Measurements from ENCODE around the gene GPHN. TPM values are rescaled to one million over a fixed set of nuclear protein-coding genes. Genes with fewer than 3 reads are reported as not detected.

GPHN gene
- total RNA-seq, 1 experiment from 2014 or later: 11.3 TPM

- Histone ChIP-seq H3K27me3 (replicated peaks; ENCODE audit: control insufficient read depth, insufficient read depth, low read length) (no peaks in the 10 kb centered on the region), H3K36me3 (ENCODE audit: control insufficient read depth, insufficient read depth, low read length) (no peaks in the 10 kb centered on the region), H3K4me3 (ENCODE audit: low read depth, low read length) (no peak overlapping the region), H3K4me1 (no peaks in the 10 kb centered on the region), H3K9me3 (no peaks in the 10 kb centered on the region; the same call in 1 of the 2 replicates)
- no TSS peak for BruUV-seq (replicated peaks)
- ChIA-PET POLR2A (no interaction called here), CTCF (no interaction called here)
- no peaks in the 10 kb centered on the region for H3K9me3 Mint-ChIP-seq (ENCODE audit: unreplicated experiment)
- H3K27me3 Mint-ChIP-seq (ENCODE audit: insufficient read depth, unreplicated experiment): peaks cover 6% of the 10 kb centered on the region
- H3K4me3 Mint-ChIP-seq (ENCODE audit: unreplicated experiment): no peak overlapping the region
- no peaks in the 10 kb centered on the region for H3K36me3 Mint-ChIP-seq (ENCODE audit: insufficient read depth, unreplicated experiment)
- no peak for DNase-seq
- no peak for TF ChIP-seq CTCF (IDR thresholded peaks at IDR 0.05; ENCODE audit: insufficient read depth in 1 of 2, low read depth in 1 of 2, low read length in 1 of 2, severe bottlenecking in 1 of 2, unreplicated experiment in 1 of 2)
- no peak overlapping the region for H3K27ac Mint-ChIP-seq (ENCODE audit: unreplicated experiment)
- intact Hi-C loops (cut with micrococcal nuclease; ENCODE audit: unreplicated experiment): no loop called here
- H3K4me1 Mint-ChIP-seq (ENCODE audit: low read depth, unreplicated experiment): no peaks in the 10 kb centered on the region
Observed at GRCh38 chr14:66482873-66483272, 25.1 kb upstream of the GPHN start.

GRCh38 chr14:66483322-66483721, 24.6 kb upstream of the GPHN start:
- H3K27me3 ChIP-seq (replicated peaks; ENCODE audit: control insufficient read depth, insufficient read depth, low read length): no peaks in the 10 kb centered on the region
- Mint-ChIP-seq H3K9me3 (ENCODE audit: unreplicated experiment) (no peaks in the 10 kb centered on the region), H3K4me1 (ENCODE audit: low read depth, unreplicated experiment) (no peaks in the 10 kb centered on the region), H3K27ac (ENCODE audit: unreplicated experiment) (no peak overlapping the region), H3K27me3 (ENCODE audit: insufficient read depth, unreplicated experiment) (peaks cover 6% of the 10 kb centered on the region), H3K36me3 (ENCODE audit: insufficient read depth, unreplicated experiment) (no peaks in the 10 kb centered on the region), H3K4me3 (ENCODE audit: unreplicated experiment) (no peak overlapping the region)
- BruUV-seq (replicated peaks): no TSS peak
- H3K9me3 ChIP-seq: no peaks in the 10 kb centered on the region; the same call in 1 of the 2 replicates
- H3K36me3 ChIP-seq (ENCODE audit: control insufficient read depth, insufficient read depth, low read length): no peaks in the 10 kb centered on the region
- no peak for DNase-seq
- CTCF ChIA-PET: no interaction called here
- POLR2A ChIA-PET: no interaction called here
- intact Hi-C loops (cut with micrococcal nuclease; ENCODE audit: unreplicated experiment): no loop called here
- TF ChIP-seq CTCF (IDR thresholded peaks at IDR 0.05; ENCODE audit: insufficient read depth in 1 of 2, low read depth in 1 of 2, low read length in 1 of 2, severe bottlenecking in 1 of 2, unreplicated experiment in 1 of 2): no peak
- no peak overlapping the region for H3K4me3 ChIP-seq (ENCODE audit: low read depth, low read length)
- H3K4me1 ChIP-seq: no peaks in the 10 kb centered on the region

DNA sequence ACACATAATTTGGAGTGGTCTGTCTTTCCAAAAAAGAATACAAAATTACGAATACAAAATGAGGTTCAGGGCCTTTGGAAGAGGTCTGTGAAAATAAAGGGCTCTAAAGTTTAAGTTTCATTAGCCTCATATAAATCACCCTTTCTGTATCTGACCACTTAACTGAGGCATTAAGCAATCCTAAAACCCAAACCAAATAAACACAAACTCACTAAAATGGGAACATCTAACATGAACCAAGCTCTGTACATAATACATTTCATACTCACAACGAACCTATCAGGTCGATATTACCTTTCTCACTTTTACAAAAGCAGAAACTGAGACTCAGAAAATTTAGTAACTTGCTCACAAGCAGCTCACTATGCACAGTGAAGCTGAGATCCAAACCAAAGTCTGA, 22.9 kb upstream of the GPHN start:
- POLR2A ChIA-PET: no interaction called here
- BruUV-seq (replicated peaks): no TSS peak

More for the DNA sequence above, 22.9 kb upstream of the GPHN start:
- H3K27me3 ChIP-seq (replicated peaks; ENCODE audit: control insufficient read depth, insufficient read depth, low read length): no peaks in the 10 kb centered on the region
- intact Hi-C loops (cut with micrococcal nuclease; ENCODE audit: unreplicated experiment): no loop called here
- TF ChIP-seq CTCF (IDR thresholded peaks at IDR 0.05; ENCODE audit: insufficient read depth in 1 of 2, low read depth in 1 of 2, low read length in 1 of 2, severe bottlenecking in 1 of 2, unreplicated experiment in 1 of 2): no peak
- peaks cover 11% of the 10 kb centered on the region for H3K27me3 Mint-ChIP-seq (ENCODE audit: insufficient read depth, unreplicated experiment)
- no peak for DNase-seq
- no peaks in the 10 kb centered on the region for H3K36me3 ChIP-seq (ENCODE audit: control insufficient read depth, insufficient read depth, low read length)
- no peaks in the 10 kb centered on the region for H3K4me1 ChIP-seq
- H3K4me3 ChIP-seq (ENCODE audit: low read depth, low read length): no peak overlapping the region
- CTCF ChIA-PET: no interaction called here
- no peaks in the 10 kb centered on the region for H3K36me3 Mint-ChIP-seq (ENCODE audit: insufficient read depth, unreplicated experiment)
- H3K9me3 Mint-ChIP-seq (ENCODE audit: unreplicated experiment): no peaks in the 10 kb centered on the region
- no peak overlapping the region for H3K27ac Mint-ChIP-seq (ENCODE audit: unreplicated experiment)
- H3K4me3 Mint-ChIP-seq (ENCODE audit: unreplicated experiment): no peak overlapping the region
- H3K9me3 ChIP-seq: no peaks in the 10 kb centered on the region; the same call in 1 of the 2 replicates
- H3K4me1 Mint-ChIP-seq (ENCODE audit: low read depth, unreplicated experiment): no peaks in the 10 kb centered on the region
